K562 (cell line): ENCODE data around the gene GCN1. TPM values are rescaled to one million over a fixed set of nuclear protein-coding genes. Genes with fewer than 3 reads are reported as not detected.

ENCODE experiments used
- CREB3L1 ChIP-seq: fragments of 450-650 bp; IDR thresholded peaks from 2 replicates; pipeline ENCODE4 v1.6.1; 2014; ENCODE audit warnings: low read depth, mild to moderate bottlenecking, moderate library complexity, borderline replicate concordance
- ELF4 ChIP-seq: fragments of 450-650 bp; formaldehyde crosslinking; IDR thresholded peaks from 2 replicates; pipeline ENCODE4 v1.4.0; 2022; ENCODE audit warnings: missing genetic modification characterization
- MEF2D ChIP-seq: conservative IDR thresholded peaks from 2 replicates; pipeline ENCODE4 v1.6.1; 2016; ENCODE audit warnings: low read depth, missing genetic modification characterization, missing compliant biosample characterization
- RBM14 ChIP-seq: fragments of 200-400 bp; formaldehyde crosslinking; IDR thresholded peaks from 2 replicates; pipeline ENCODE4 v1.6.1; 2018; ENCODE audit warnings: low read depth, mild to moderate bottlenecking, low read length, moderate library complexity, borderline replicate concordance; ENCODE audit not compliant: insufficient read depth
- TAL1 ChIP-seq: fragments of 450-650 bp; IDR thresholded peaks from 2 replicates; pipeline ENCODE4 v1.6.1; 2016; ENCODE audit warnings: mild to moderate bottlenecking
- ZNF217 ChIP-seq: sonication (generic); formaldehyde crosslinking; IDR thresholded peaks from 2 replicates; pipeline ENCODE4 v1.8.0; 2022; ENCODE audit warnings: mild to moderate bottlenecking, missing genetic modification reagents
- ZSCAN32 ChIP-seq: fragments of 450-650 bp; formaldehyde crosslinking; IDR thresholded peaks from 2 replicates; pipeline ENCODE4 v1.4.0; 2020; ENCODE audit warnings: mild to moderate bottlenecking, moderate library complexity
- polyA plus RNA-seq, 8 experiments: library from polyadenylated mRNA; depleted of rRNA in 4 of 8; stranded (reverse) in 5 of 8; unstranded in 3 of 8; fragments of >200 nt; fragmentation: Nextera tagmentation in 2 of 8; fragmentation: Illumina TruSeq in 1 of 8; extraction: Ambion mirVana in 2 of 8; extraction: Trizol in 1 of 8; gene quantifications; 2 replicates each; pipeline versions ENCODE4 v1.2.1 to v1.2.3, GENCODE V29; 2011 to 2014; ENCODE audit warnings: inconsistent platforms in 1 of 8, missing spikeins in 1 of 8
- total RNA-seq, 7 experiments: library from RNA; depleted of rRNA in 6 of 7; stranded (reverse); fragments of >200 nt in 6 of 7; fragmentation: Illumina TruSeq in 2 of 7; extraction: Trizol in 2 of 7; gene quantifications; 2 replicates each; pipeline versions ENCODE4 v1.2.1 to v1.2.3, GENCODE V29; 2011 to 2021; ENCODE audit warnings: low replicate concordance in 1 of 7
- TF ChIP-seq, protein P1 (sequence below): fragments of 250-450 bp; sonication (Bioruptor Pico); IDR thresholded peaks from 2 replicates; pipeline ENCODE4 v1.4.0; 2020
- TF ChIP-seq, protein P2 (sequence below): fragments of 450-650 bp; formaldehyde crosslinking; IDR thresholded peaks from 2 replicates; pipeline ENCODE4 v1.4.0; 2022; ENCODE audit warnings: missing genetic modification characterization
- TF ChIP-seq, protein P3 (sequence below): fragments of 150-350 bp; IDR thresholded peaks from 2 replicates; pipeline ENCODE4 v1.6.1; 2014; ENCODE audit warnings: low read depth, mild to moderate bottlenecking, low read length, borderline replicate concordance
- TF ChIP-seq, protein P4 (sequence below): fragments of 250-450 bp; sonication (Bioruptor Pico); IDR thresholded peaks from 2 replicates; pipeline ENCODE4 v1.5.0; 2021

GCN1 gene
- total and polyA plus RNA-seq, 9 of the 15 experiments (the other 6 are each of a cell fraction or from before 2014, with no cell fraction given) = 11.9 to 190 (median 51.7) TPM

DNA sequence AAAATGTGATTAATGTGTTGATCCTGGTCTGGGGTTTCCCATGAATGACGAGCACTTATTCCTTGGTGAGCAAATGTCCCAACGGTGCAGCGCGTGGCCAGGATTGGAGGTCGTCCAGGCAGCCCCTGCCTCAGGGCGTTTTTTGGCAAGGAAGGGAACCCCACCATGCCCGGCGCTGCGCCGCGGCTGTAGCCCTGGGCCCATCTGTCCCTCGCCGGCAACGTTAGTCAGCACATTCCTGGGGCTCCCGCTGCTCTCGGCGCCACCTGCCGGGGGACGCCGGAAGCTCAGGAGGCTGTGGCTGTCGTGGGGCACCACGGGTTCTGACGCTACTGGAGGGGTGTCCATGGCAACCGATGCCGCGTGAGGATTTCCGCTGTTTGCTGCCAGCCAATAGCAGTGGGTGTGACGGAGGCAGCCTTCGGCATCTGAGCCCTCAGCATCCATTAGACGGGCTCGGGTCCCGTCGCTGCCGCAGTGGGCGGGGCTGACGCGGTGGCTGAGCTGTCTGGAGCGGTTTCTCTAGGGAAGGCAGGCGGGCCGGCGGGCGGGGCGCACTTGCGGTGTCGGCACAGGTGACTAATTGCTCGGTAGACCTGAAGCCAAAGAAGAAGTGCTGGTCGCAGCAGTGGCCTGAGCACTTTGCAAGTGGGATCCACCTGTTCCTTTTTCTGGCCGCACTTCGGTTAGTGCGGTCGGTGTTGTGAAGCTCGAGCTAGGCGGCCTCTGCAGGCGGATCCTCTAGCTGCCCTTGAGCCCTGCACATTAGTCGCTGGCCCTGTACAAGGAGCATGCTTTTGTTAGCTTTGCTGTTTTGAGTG lies 107.5 kb downstream of the GCN1 start (continued):
- TF ChIP-seq, protein P1, sequence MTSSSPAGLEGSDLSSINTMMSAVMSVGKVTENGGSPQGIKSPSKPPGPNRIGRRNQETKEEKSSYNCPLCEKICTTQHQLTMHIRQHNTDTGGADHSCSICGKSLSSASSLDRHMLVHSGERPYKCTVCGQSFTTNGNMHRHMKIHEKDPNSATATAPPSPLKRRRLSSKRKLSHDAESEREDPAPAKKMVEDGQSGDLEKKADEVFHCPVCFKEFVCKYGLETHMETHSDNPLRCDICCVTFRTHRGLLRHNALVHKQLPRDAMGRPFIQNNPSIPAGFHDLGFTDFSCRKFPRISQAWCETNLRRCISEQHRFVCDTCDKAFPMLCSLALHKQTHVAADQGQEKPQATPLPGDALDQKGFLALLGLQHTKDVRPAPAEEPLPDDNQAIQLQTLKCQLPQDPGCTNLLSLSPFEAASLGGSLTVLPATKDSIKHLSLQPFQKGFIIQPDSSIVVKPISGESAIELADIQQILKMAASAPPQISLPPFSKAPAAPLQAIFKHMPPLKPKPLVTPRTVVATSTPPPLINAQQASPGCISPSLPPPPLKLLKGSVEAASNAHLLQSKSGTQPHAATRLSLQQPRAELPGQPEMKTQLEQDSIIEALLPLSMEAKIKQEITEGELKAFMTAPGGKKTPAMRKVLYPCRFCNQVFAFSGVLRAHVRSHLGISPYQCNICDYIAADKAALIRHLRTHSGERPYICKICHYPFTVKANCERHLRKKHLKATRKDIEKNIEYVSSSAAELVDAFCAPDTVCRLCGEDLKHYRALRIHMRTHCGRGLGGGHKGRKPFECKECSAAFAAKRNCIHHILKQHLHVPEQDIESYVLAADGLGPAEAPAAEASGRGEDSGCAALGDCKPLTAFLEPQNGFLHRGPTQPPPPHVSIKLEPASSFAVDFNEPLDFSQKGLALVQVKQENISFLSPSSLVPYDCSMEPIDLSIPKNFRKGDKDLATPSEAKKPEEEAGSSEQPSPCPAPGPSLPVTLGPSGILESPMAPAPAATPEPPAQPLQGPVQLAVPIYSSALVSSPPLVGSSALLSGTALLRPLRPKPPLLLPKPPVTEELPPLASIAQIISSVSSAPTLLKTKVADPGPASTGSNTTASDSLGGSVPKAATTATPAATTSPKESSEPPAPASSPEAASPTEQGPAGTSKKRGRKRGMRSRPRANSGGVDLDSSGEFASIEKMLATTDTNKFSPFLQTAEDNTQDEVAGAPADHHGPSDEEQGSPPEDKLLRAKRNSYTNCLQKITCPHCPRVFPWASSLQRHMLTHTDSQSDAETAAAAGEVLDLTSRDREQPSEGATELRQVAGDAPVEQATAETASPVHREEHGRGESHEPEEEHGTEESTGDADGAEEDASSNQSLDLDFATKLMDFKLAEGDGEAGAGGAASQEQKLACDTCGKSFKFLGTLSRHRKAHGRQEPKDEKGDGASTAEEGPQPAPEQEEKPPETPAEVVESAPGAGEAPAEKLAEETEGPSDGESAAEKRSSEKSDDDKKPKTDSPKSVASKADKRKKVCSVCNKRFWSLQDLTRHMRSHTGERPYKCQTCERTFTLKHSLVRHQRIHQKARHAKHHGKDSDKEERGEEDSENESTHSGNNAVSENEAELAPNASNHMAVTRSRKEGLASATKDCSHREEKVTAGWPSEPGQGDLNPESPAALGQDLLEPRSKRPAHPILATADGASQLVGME (CRISPR knock-in tag) = peak; percentile 99
- no peak for TF ChIP-seq MEF2D (tag)
- TF ChIP-seq ZNF217 (CRISPR knock-in tag) = no peak
- no peak for TF ChIP-seq ELF4 (CRISPR knock-in tag)
- TF ChIP-seq, protein P2, sequence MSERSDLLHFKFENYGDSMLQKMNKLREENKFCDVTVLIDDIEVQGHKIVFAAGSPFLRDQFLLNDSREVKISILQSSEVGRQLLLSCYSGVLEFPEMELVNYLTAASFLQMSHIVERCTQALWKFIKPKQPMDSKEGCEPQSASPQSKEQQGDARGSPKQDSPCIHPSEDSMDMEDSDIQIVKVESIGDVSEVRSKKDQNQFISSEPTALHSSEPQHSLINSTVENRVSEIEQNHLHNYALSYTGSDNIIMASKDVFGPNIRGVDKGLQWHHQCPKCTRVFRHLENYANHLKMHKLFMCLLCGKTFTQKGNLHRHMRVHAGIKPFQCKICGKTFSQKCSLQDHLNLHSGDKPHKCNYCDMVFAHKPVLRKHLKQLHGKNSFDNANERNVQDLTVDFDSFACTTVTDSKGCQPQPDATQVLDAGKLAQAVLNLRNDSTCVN (CRISPR knock-in tag) = no peak
- no peak for TF ChIP-seq ZSCAN32
- TF ChIP-seq, protein P3, sequence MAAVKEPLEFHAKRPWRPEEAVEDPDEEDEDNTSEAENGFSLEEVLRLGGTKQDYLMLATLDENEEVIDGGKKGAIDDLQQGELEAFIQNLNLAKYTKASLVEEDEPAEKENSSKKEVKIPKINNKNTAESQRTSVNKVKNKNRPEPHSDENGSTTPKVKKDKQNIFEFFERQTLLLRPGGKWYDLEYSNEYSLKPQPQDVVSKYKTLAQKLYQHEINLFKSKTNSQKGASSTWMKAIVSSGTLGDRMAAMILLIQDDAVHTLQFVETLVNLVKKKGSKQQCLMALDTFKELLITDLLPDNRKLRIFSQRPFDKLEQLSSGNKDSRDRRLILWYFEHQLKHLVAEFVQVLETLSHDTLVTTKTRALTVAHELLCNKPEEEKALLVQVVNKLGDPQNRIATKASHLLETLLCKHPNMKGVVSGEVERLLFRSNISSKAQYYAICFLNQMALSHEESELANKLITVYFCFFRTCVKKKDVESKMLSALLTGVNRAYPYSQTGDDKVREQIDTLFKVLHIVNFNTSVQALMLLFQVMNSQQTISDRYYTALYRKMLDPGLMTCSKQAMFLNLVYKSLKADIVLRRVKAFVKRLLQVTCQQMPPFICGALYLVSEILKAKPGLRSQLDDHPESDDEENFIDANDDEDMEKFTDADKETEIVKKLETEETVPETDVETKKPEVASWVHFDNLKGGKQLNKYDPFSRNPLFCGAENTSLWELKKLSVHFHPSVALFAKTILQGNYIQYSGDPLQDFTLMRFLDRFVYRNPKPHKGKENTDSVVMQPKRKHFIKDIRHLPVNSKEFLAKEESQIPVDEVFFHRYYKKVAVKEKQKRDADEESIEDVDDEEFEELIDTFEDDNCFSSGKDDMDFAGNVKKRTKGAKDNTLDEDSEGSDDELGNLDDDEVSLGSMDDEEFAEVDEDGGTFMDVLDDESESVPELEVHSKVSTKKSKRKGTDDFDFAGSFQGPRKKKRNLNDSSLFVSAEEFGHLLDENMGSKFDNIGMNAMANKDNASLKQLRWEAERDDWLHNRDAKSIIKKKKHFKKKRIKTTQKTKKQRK = no peak
- TF ChIP-seq, protein P4, sequence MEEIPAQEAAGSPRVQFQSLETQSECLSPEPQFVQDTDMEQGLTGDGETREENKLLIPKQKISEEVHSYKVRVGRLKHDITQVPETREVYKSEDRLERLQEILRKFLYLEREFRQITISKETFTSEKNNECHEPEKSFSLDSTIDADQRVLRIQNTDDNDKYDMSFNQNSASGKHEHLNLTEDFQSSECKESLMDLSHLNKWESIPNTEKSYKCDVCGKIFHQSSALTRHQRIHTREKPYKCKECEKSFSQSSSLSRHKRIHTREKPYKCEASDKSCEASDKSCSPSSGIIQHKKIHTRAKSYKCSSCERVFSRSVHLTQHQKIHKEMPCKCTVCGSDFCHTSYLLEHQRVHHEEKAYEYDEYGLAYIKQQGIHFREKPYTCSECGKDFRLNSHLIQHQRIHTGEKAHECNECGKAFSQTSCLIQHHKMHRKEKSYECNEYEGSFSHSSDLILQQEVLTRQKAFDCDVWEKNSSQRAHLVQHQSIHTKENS (CRISPR knock-in tag) = no peak
- no peak; the same call in 1 of the 2 replicates for TF ChIP-seq CREB3L1
- no peak for TF ChIP-seq TAL1
- TF ChIP-seq RBM14 = 0 out of 2 replicates have a peak, but pooled peaks have one; percentile 87
